GM18505 (cell line): ENCODE data around the gene PARP16.

Experiments
- ATAC-seq: cut with Tn5 transposase; IDR thresholded peaks from one replicate; pipeline ENCODE4 v1.9.1; 2021; ENCODE audit not compliant: unreplicated experiment
- POLR2A ChIP-seq: IDR thresholded peaks from 4 replicates; pipeline ENCODE4 v1.6.1; 2011; ENCODE audit warnings: borderline replicate concordance; ENCODE audit not compliant: insufficient read depth, insufficient read length; ENCODE audit errors: extremely low read depth

PARP16 gene

DNA sequence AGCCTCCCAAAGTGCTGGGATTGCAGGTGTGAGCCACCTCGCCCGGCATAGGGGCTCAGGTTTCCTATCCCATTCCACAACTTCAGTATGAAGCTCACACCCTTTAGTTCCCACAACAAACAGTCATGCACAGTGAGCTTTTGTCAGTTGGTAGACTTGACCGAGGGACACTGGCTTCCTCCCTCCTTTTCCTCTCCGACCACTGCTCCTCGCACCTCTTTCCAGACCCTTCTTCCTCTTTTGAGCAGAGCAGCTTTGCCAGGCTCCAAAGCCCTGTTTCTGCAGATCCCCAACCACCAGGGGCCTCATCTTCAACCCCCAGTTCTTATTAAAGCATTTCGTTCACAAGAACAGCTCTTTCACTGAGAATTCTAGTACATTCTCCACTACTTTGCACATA lies 62.7 kb downstream of the PARP16 start:
- no peak for TF ChIP-seq POLR2A
- no peak for ATAC-seq

DNA sequence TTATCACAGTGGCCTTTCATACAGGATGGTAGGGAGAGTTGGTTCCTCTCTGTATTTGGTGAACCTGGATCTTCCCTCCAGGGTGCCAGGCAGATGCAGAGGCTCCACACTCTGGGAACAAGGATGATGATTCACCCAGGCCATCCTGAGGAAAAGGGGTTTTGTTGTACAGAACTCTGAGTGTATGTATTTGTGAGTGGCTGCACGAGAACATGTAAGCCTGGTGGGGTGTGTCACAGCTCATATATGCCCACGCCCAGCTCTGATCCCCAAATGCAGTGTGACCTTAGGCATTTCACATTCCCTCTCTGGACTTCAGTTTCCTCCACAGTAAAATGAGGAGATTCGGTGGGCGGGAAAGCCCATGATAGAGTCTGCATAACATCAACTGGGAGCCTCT lies 63.8 kb downstream of the PARP16 start:
- TF ChIP-seq POLR2A, result no peak
- no peak for ATAC-seq

DNA sequence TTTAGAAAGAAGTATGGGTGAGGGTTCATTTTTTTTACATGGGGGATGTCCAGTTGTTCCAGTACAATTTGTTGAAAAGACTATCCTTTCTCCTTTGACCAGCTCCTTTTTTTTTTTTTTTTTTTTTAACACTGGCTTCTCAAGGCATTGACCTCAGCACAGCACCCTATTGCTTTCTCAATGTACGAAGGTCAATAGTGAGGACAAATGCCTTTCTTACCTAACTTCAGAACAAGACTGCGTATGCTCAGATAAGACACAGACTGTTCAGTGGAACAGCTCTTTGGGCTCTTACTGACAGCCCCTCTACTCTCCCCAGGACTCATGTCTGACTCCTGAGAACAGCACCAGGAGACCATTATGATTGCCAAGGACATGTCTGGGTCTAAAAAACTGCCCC lies 65.0 kb downstream of the PARP16 start:
- no peak for ATAC-seq
- TF ChIP-seq POLR2A, result no peak

DNA sequence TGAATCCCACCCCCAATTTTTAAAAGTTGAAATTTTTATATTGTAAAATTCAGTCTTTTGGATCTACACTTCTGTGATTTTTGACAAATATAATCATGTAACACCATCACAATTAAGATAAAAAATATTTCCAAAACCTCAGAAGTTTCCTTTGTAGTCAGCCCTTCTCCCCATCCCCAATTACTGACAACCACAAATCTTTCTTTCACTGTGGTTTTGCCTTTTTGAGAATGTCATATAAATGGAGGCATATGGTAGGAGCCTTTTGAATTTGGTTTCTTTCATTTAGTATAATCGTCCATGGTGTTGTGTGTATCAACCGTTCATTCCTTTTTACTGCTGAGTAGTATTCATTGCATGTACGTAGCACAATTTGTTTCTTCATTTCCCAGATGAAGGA lies 67.5 kb downstream of the PARP16 start:
- ATAC-seq, result no peak
- no peak for TF ChIP-seq POLR2A

DNA sequence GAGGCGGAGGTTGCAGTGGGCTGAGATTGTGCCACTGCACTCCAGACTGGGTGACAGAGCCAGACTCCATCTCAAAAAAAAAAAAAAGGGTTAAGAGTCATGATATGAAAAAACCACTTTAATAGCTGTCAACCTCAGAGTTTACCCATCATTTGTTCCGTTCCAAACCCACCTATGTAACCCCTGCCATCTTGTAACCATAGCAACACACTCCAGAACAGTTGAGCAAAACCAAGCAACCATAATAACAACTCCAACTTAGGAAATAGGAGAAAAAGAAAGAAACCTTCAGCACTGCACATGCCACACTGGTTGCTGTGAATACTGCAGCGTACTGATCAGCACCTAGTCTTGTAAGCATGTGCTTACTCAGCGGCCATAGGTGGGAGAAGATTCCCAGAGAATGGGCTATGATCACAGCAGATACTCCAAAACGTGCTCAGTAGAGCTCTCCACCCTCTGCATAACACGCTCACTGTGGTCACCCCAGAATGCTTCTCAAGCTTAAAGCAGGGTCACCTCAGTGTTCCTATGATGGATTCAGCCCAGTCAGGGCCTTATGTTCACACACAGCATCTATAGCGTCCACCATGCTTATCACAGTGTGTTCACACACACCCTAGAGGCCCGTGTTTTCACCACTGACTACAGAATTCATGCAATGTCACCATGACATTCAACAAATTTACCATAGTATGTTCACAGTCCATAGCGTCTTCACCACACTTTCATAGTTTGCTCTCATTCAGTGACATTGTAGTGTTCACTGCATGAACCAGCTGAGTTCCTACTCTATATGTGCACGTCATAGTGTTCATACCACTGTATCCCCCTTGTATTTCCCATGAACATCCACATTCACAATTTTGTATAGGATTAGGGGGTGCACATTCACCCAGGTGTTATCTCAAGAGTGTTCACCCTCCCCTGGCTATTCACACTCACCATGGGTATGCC lies 68.9 kb downstream of the PARP16 start:
- no peak for TF ChIP-seq POLR2A

DNA sequence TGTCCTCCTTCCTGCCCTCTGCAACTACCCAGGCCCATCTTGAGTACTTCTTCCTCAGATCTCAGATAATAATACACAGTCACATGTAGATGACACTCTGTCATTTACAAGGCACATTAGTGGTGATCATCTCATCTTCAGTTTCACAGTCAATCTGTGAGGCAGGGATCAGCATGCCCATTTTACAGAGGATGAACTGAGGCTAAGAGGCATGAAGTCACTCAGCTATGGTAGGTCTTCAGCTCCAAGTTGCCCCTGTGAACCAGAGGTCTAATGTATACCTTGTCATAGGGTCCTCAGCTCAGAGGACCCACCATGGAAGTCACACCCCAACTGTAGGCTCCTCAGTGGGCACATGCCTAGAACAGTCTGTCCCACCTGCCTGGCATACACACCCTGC lies 71.2 kb downstream of the PARP16 start:
- ATAC-seq, result no peak
- TF ChIP-seq POLR2A, result no peak

More for the DNA sequence above, 68.9 kb downstream of the PARP16 start:
- no peak for ATAC-seq

DNA sequence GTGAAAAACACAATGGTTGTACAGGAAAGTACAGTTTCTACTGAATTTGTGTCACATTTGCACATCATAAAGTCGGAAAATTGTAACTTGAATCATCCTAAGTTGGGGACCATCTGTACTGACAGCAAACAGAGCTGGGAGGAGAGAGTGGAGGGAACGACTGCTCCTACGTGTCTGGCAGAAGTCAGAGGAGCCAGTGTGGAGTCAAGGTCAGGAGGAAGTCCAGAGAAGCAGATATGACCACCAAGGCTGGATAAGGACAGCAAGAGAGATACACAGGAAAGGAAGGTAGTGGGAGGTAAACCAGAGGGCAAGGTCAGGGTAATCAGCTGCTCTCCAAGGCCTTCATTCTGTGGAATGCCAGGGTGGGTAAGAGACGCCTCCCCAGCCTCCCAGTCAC lies 72.7 kb downstream of the PARP16 start:
- no peak for ATAC-seq
- TF ChIP-seq POLR2A, result no peak

DNA sequence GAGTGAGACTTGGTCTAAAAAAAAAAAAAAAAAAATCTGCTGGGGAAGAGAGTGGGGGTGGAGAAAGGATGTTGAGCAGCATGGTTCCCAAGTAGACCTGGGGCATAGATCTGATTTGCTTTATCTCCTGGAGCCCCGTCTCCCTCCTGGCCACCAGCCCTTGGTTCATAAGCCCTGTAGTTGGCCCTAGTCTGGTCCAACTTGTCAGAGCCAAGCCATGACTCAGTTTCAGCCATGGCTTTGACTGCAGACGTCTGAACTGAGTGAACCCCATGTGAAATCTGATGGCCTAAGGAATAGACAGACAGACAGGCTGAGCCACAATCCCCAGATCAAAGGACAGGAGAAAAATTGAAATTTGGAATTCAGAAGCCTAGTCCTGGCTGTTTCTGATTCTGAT lies 73.4 kb downstream of the PARP16 start:
- ATAC-seq, result no peak
- no peak for TF ChIP-seq POLR2A

DNA sequence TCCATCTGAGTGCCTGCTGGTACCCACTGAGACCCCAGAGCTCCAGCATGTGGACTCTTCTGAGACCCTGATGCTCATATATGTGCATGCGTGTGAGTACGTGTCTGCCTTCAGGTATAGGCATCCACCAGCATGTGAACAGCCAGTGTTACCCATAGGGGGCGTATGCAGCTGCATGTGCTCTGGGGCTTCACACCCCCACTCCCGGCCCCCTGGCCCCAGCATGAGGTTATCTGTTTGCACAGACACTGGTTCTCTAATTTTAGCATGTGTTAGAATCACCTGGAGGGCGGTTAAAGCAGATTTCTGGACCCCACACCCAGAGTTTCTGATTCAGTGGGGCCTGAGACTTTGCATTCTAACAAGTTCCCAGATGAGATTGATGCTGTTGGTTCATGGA lies 74.6 kb downstream of the PARP16 start:
- no peak for TF ChIP-seq POLR2A

DNA sequence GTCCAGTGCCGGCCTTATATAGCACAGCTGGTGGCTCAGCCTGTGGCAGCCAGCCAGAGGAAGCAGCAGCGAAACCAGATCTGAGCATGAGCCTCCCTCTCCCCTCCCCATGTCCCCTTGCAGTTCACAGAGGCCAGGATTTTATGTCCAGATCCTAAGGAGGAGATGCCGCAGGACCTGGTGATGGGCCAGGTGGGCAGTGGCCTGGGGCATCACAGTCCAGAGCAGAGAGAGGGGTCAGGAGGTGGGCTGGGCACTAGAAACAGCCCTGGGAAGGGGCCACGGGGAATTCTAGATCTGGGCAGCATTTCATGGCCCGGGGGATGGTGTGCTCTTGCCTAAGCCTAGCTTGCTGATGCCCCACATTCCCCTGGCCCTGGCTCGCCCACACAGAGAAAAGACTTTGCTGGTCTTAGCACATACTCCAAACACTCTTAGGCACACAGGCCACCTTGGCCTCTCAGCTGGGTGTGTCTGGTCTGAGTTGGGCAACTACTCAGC lies 75.2 kb downstream of the PARP16 start:
- no peak for TF ChIP-seq POLR2A
- no peak for ATAC-seq

More for the DNA sequence above, 74.6 kb downstream of the PARP16 start:
- no peak for ATAC-seq

DNA sequence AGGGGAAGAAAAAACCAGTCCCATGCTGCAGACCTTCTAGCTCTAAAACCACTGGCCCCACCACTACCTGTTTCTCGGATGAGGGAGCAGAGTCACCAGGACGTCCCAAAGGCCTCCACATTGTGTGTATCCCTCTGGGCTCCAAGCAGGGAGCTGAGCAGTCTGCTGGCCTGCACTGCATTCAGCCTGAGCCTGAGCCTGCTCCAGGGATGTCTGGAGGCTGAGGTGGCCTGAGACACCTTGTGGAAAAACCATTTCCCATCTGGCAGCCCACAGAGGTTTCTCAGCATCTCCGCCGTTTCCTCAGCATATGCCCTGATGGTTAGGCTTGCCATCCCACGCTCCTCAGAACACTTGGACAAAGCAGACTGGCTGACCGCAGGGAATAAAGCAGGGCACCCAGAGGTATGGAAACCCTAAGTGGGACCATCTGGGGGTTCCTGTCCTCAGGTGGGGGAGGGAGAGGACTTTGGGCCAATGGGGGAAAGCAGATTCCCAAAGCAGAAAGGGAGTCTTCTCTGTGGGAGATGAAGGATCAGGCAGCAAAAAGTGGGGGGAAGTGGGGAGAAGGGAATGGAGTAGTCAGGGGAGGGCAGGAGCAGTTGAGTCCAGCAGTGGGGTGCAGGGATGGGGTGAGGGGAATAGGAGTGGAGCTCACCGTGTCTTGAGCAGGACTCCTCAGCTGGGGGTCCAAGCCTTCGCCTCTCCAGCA lies 75.8 kb downstream of the PARP16 start, which contains the start of gene CILP:
Gene CILP (minus strand): TSS at position 704 of the 712 bp plus-strand sequence. CDS start 1,718 bp downstream, outside the sequence.
- no peak for ATAC-seq
- no peak for TF ChIP-seq POLR2A

DNA sequence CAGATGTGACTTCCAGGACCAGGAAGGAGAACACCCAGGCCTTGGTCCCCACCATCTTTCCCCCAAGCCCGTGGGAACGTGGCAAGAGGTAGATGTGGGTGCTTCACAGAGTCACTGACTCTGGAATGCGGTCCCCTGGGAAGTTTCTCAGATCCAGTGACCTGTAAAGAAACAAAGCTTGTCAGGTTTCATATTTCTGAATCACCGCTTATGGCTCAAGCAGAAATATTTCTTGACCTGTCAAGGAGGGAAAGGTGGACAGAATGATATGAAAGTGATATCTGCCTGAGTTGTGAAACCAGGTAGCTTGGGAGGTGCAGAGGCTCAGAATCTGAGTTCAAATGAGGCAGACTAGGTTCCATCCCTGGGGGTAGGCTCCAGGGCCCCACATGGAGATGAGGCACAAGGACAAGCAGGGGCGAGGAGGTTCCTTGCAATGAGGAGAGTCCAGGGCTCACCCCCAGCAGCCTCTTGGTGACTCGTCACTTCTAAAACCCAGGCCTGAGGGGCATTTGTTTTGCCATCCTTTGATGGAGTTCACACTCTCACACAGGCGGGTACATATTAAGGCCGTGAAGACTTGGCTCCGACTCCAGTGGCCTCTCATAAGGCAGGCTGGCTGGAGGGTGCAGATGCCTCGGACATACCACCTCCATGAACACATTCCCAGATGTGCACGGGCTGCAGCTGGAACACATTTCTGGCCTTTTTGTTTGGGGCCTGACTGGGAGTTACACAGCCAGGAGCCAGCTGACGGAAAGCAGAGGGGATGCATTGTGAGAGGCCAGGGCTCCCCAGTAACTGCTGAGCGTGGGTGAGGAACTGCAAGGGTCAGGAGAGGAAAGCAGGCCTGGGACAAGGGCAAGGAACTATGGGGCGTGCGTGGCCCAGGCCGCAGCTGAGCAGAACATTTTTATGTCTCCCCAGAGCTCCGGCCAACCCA lies 76.7 kb downstream of the PARP16 start:
- ATAC-seq, result no peak
- TF ChIP-seq POLR2A, result no peak

DNA sequence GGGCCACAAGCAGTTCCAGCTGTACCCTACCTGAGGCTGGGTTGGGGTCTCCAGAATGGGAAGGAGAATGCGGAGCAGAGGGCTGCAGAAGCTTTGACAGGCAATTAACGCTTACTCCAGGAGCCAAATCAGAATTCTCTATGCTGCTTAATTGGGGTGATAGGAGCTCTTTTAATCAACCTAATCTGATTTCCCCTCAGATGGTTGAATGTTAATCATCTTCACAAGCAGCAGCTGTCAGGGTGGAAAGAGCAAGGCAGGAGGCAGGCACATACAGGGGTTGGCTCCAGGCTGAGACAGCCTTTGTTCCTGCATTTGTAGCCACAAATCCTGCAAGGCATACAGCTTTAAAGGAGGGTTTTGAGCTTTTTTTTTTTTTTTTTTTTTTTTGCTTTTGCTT lies 78.0 kb downstream of the PARP16 start:
- TF ChIP-seq POLR2A, result no peak
- ATAC-seq, result no peak
